GM23248 (cell line): ENCODE measurements around the gene LPGAT1. TPM values are rescaled to one million over a fixed set of nuclear protein-coding genes. Genes with fewer than 3 reads are reported as not detected.
A peak's percentile ranks its signal among the peaks of the same experiment; 100 is the strongest.
"Not testable (repeated sequence)": the region's sequence is repeated elsewhere in the genome, so short reads cannot be mapped to it uniquely, and the experiment has no call there.

ENCODE experiments used
- DNase-seq: peaks from one replicate; pipeline ENCODE4 v3.0.0-alpha.2; 2015
- H2AFZ ChIP-seq: fragments of 200-600 bp; sonication (generic); 2 replicates; pipeline ENCODE4 v1.6.1; 2016; ENCODE audit warnings: antibody characterized with exemption
- H3F3A ChIP-seq: fragments of 200-600 bp; sonication (generic); 2 replicates; pipeline ENCODE4 v1.6.1; 2016; ENCODE audit warnings: mild to moderate bottlenecking, antibody characterized with exemption, mixed run types; ENCODE audit not compliant: insufficient read depth
- H3K27ac ChIP-seq: fragments of 200-600 bp; sonication (generic); 2 replicates; pipeline ENCODE4 v1.5.1; 2016; ENCODE audit warnings: mild to moderate bottlenecking
- H3K27me3 ChIP-seq: fragments of 200-600 bp; sonication (generic); replicated peaks from 2 replicates; pipeline ENCODE4 v1.6.1; 2016; ENCODE audit warnings: mild to moderate bottlenecking; ENCODE audit not compliant: insufficient read depth
- H3K36me3 ChIP-seq: fragments of 200-600 bp; sonication (generic); 2 replicates; pipeline ENCODE4 v1.6.1; 2016; ENCODE audit warnings: low read depth, mild to moderate bottlenecking
- H3K4me1 ChIP-seq: fragments of 200-600 bp; sonication (generic); 2 replicates; pipeline ENCODE4 v1.6.1; 2016; ENCODE audit warnings: mild to moderate bottlenecking; ENCODE audit not compliant: insufficient read depth
- H3K4me2 ChIP-seq: fragments of 200-600 bp; sonication (generic); one replicate; pipeline ENCODE4 v1.6.1; 2016; ENCODE audit warnings: mild to moderate bottlenecking; ENCODE audit not compliant: unreplicated experiment
- H3K4me3 ChIP-seq: fragments of 200-600 bp; sonication (generic); 2 replicates; pipeline ENCODE4 v1.5.1; 2016; ENCODE audit warnings: mild to moderate bottlenecking
- H3K79me2 ChIP-seq: fragments of 200-600 bp; sonication (generic); 2 replicates; pipeline ENCODE4 v1.6.1; 2016; ENCODE audit warnings: mild to moderate bottlenecking; ENCODE audit not compliant: insufficient read depth
- H3K9ac ChIP-seq: fragments of 200-600 bp; sonication (generic); 2 replicates; pipeline ENCODE4 v1.6.1; 2016; ENCODE audit warnings: mild to moderate bottlenecking
- H3K9me2 ChIP-seq: fragments of 200-600 bp; sonication (generic); 2 replicates; pipeline ENCODE4 v1.6.1; 2016; ENCODE audit warnings: mixed run types, mild to moderate bottlenecking, moderate library complexity; ENCODE audit not compliant: insufficient read depth
- H3K9me3 ChIP-seq: fragments of 200-600 bp; sonication (generic); one replicate; pipeline ENCODE4 v1.6.1; 2017; ENCODE audit warnings: low read depth
- H4K20me1 ChIP-seq: fragments of 200-600 bp; sonication (generic); 2 replicates; pipeline ENCODE4 v1.6.0; 2016; ENCODE audit not compliant: insufficient read depth
- EZH2 ChIP-seq: fragments of 200-600 bp; sonication (generic); IDR thresholded peaks from 2 replicates; pipeline ENCODE4 v1.6.1; 2018; ENCODE audit warnings: antibody characterized with exemption, mild to moderate bottlenecking; ENCODE audit not compliant: insufficient read depth, poor library complexity, severe bottlenecking
- EZH2phosphoT487 ChIP-seq: fragments of 200-600 bp; sonication (generic); IDR thresholded peaks from 2 replicates; pipeline ENCODE4 v1.6.1; 2018; ENCODE audit warnings: antibody characterized with exemption, moderate library complexity, mild to moderate bottlenecking, low read depth; ENCODE audit not compliant: insufficient read depth
- WGBS, 2 experiments: methylation state at CpG; one replicate each; pipeline ENCODE4 v1.1.6; 2015 to 2017; ENCODE audit warnings: low lambda C conversion rate in 2 of 2, low coverage in 1 of 2; ENCODE audit errors: missing lambda C conversion rate in 2 of 2; 5-methylcytosine and 5-hydroxymethylcytosine counted together
- in situ Hi-C: fragments of 300-500 bp; cut with MboI; formaldehyde crosslinking; loops from 2 replicates; pipeline ENCODE4 v1.15.0; 2020
- polyA plus RNA-seq: library from polyadenylated mRNA; unstranded; fragments of >200 nt; fragmentation: Nextera tagmentation; extraction: Ambion mirVana; gene quantifications from 2 replicates; pipeline ENCODE4 v1.2.1, GENCODE V29; 2016
- total RNA-seq: library from RNA; depleted of rRNA; stranded (reverse); fragments of >200 nt; shearing (Covaris generic); gene quantifications from 2 replicates; pipeline ENCODE4 v1.2.3, GENCODE V29; 2014

Gene LPGAT1
- total and polyA plus RNA-seq, 2 experiments from 2014 or later, result 13.5 to 62.4 TPM

DNA sequence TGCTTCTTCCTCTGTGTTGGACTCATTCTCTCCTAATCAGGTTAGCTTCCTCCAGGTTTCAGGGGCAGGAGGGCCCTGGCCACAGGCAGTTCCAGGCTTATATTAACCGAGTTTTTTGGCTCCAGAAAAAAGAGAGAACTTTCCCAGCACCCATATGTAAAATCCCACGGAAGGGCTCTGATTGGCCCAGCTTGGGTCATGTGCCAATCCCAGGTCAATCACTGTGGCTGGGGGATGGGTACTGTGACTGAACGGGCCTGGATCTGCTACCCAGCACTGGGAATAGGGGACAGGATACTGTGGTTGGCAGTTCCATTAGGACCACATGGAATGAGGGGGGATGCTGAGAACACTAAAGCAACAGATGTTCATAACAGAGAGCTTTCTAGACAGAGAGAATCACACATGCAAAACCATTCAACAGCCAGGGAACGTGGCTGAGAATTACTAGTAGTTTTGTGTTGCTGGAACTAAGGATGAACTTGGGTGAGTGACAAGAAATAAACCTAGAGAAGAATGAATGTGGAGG, 104.0 kb downstream of the LPGAT1 start:
- H3K79me2 ChIP-seq, result no peaks in the 10 kb centered on the region
- no peak overlapping the region for H3K4me2 ChIP-seq
- in situ Hi-C loops, result no loop called here
- no peak overlapping the region for H3K9ac ChIP-seq
- H3F3A ChIP-seq, result no peaks in the 10 kb centered on the region
- no peaks in the 10 kb centered on the region for H3K36me3 ChIP-seq
- H3K27me3 ChIP-seq, result no peaks in the 10 kb centered on the region
- 21 to 26% methylated on average over 4 of the region's 4 CpGs for WGBS, 2 experiments
- H3K9me3 ChIP-seq, result no peaks in the 10 kb centered on the region
- H2AFZ ChIP-seq, result no peak overlapping the region
- H3K9me2 ChIP-seq, result no peaks in the 10 kb centered on the region
- no peak for TF ChIP-seq EZH2
- TF ChIP-seq EZH2phosphoT487, result no peak
- no peaks in the 10 kb centered on the region for H4K20me1 ChIP-seq
- no peak for DNase-seq
- no peaks in the 10 kb centered on the region for H3K4me1 ChIP-seq
- H3K4me3 ChIP-seq, result no peak overlapping the region
- no peak overlapping the region for H3K27ac ChIP-seq

GRCh38 chr1:211724687-211725196, 105.8 kb downstream of the LPGAT1 start:
- Histone ChIP-seq H4K20me1 (no peaks in the 10 kb centered on the region), H3K27me3 (no peaks in the 10 kb centered on the region), H2AFZ (no peak overlapping the region), H3K9me3 (no peaks in the 10 kb centered on the region), H3F3A (no peaks in the 10 kb centered on the region), H3K4me3 (no peak overlapping the region), H3K27ac (no peak overlapping the region), H3K4me1 (no peaks in the 10 kb centered on the region), H3K9me2 (no peaks in the 10 kb centered on the region), H3K9ac (no peak overlapping the region), H3K36me3 (no peaks in the 10 kb centered on the region), H3K4me2 (no peak overlapping the region), H3K79me2 (no peaks in the 10 kb centered on the region)
- 65 to 67% methylated on average over 11 of the region's 11 CpGs for WGBS, 2 experiments
- TF ChIP-seq EZH2phosphoT487, result no peak
- no peak for TF ChIP-seq EZH2
- DNase-seq, result no peak
- in situ Hi-C loops, result no loop called here

DNA sequence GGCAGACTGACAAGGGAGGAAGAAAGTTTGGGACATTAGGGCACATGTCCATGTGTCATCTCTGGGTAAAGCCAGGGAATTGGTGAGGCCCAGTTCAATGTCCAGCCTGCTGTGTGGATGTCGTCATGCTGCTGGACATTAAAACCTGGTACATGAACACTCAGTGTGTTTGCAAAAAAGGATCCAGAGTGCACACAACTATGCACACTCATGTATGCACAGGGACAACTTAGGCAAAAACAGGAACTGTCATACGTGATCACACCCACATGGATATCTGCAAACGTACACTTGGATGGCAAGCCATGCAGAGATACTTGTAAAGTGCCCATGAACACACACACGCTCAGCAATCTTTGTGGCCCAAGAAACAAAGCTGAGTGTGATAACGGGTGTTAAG, 107.3 kb downstream of the LPGAT1 start:
- H3K27ac ChIP-seq, result no peak overlapping the region
- 53 to 67% methylated on average over 5 of the region's 5 CpGs for WGBS, 2 experiments
- H2AFZ ChIP-seq, result no peak overlapping the region
- no peak overlapping the region for H3K4me2 ChIP-seq
- no peak overlapping the region for H3K9ac ChIP-seq
- in situ Hi-C loops, result no loop called here
- no peak for TF ChIP-seq EZH2phosphoT487
- TF ChIP-seq EZH2, result no peak
- no peaks in the 10 kb centered on the region for H3K36me3 ChIP-seq
- no peaks in the 10 kb centered on the region for H3K79me2 ChIP-seq
- H4K20me1 ChIP-seq, result no peaks in the 10 kb centered on the region
- no peaks in the 10 kb centered on the region for H3K9me2 ChIP-seq
- DNase-seq, result no peak
- no peaks in the 10 kb centered on the region for H3F3A ChIP-seq
- H3K27me3 ChIP-seq, result no peaks in the 10 kb centered on the region; the same call in 1 of the 2 replicates
- H3K9me3 ChIP-seq, result no peaks in the 10 kb centered on the region
- no peaks in the 10 kb centered on the region for H3K4me1 ChIP-seq
- no peak overlapping the region for H3K4me3 ChIP-seq

DNA sequence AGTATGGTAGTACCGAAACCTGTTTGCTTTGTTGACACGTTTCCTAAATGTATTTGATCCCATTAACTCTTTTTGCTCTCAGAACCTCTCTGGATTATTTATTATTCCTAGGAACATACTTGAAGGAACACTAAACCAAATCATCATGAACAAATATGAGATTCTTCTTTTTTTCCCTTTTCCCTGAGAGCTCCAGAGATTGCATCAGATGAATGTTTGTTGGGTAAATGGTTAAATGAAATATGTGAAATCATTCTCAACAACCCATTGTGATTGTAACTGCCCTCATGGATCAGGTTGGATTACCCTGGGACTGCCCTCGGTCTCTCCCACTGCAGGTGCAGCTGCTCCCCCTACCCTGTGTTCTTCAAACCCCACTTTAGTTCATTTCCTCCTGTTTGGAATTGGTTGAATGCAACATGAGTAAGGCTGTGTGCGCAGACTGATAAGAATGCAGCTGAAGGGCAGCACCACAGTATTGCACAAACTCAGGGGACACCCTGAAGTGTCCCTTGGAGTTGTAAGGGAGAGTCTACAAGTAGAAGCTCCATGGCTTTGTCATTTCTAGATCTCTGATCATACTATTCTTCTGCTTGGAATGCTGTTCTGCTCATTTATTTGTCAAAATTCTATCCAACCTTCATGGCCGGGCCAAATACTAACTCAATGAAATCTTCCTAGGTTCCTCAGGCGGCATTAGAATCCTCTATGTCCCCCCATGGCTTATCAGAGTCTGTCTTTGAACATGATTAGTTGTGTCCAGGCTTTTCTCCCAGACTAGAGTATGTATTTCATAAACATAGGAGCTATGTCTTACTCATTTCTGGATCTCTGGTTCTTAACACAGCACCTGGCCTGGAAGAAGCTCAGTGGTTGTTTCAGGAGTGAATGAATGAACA, 108.0 kb downstream of the LPGAT1 start:
- H2AFZ ChIP-seq, result no peak overlapping the region
- no peaks in the 10 kb centered on the region for H3F3A ChIP-seq
- H3K27me3 ChIP-seq, result no peaks in the 10 kb centered on the region; the same call in 1 of the 2 replicates
- H3K9me2 ChIP-seq, result no peaks in the 10 kb centered on the region
- H3K4me2 ChIP-seq, result no peak overlapping the region
- WGBS, 2 experiments, result 63 to 70% methylated on average over 6 of the region's 6 CpGs
- no peaks in the 10 kb centered on the region for H3K79me2 ChIP-seq
- no peaks in the 10 kb centered on the region for H3K36me3 ChIP-seq
- in situ Hi-C loops, result no loop called here
- H3K27ac ChIP-seq, result no peak overlapping the region
- no peaks in the 10 kb centered on the region for H4K20me1 ChIP-seq
- no peaks in the 10 kb centered on the region for H3K4me1 ChIP-seq
- peak; percentile 13 for DNase-seq
- H3K9ac ChIP-seq, result no peak overlapping the region
- H3K9me3 ChIP-seq, result no peaks in the 10 kb centered on the region
- TF ChIP-seq EZH2phosphoT487 (no peak), EZH2 (no peak)
- H3K4me3 ChIP-seq, result no peak overlapping the region

DNA sequence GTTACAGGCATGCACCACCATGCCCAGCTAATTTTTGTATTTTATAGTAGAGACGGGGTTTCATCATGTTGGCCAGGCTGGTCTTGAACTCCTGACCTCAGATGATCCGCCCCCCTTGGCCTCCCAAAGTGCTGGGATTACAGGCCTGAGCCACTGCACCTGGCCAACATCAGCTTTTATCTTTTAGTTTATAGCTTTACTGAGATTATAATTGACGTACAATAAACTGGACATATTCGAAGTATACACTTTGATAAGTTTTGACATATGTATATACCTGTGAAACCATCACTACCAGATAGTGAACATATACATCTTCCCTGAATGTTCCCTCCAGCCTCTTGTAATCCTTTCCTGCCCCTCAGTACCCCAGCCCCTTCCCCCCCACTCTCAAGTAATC, 114.0 kb downstream of the LPGAT1 start:
- H3K9ac ChIP-seq, H3K36me3 ChIP-seq, H3K79me2 ChIP-seq, H3K9me2 ChIP-seq, H3K4me2 ChIP-seq, H3F3A ChIP-seq, H3K4me3 ChIP-seq, H4K20me1 ChIP-seq, H3K27me3 ChIP-seq, H3K4me1 ChIP-seq, H2AFZ ChIP-seq, DNase-seq, H3K9me3 ChIP-seq, H3K27ac ChIP-seq, in situ Hi-C loops: not testable (repeated sequence)
- WGBS, 2 experiments, result 72 to 80% methylated on average over 4 of the region's 4 CpGs
